IPS-20b (cell line): ENCODE data around the gene VAV3.

Experiments
- H3K27ac ChIP-seq: one replicate; pipeline ENCODE4 v1.5.1; 2013; ENCODE audit warnings: low read length
- H3K27me3 ChIP-seq: 2 replicates; pipeline ENCODE4 v1.6.1; 2013; ENCODE audit warnings: mild to moderate bottlenecking, low read length, inconsistent platforms; ENCODE audit not compliant: insufficient read depth
- H3K36me3 ChIP-seq: 2 replicates; pipeline ENCODE4 v1.6.1; 2013; ENCODE audit warnings: low read depth, mild to moderate bottlenecking, inconsistent platforms, low read length, moderate library complexity; ENCODE audit not compliant: insufficient read depth
- H3K4me1 ChIP-seq: 2 replicates; pipeline ENCODE4 v1.6.1; 2013; ENCODE audit warnings: mild to moderate bottlenecking, control low read depth, inconsistent platforms, low read length, moderate library complexity; ENCODE audit not compliant: insufficient read depth
- H3K4me3 ChIP-seq: 2 replicates; pipeline ENCODE4 v1.5.1; 2013; ENCODE audit warnings: mild to moderate bottlenecking, low read length, inconsistent platforms
- H3K9ac ChIP-seq: 2 replicates; pipeline ENCODE4 v1.6.1; 2013; ENCODE audit warnings: low read depth, mild to moderate bottlenecking, inconsistent platforms, low read length, moderate library complexity
- H3K9me3 ChIP-seq: 2 replicates; pipeline ENCODE4 v1.6.1; 2013; ENCODE audit warnings: mild to moderate bottlenecking, low read depth, low read length, inconsistent platforms; ENCODE audit not compliant: insufficient read depth

Gene VAV3

DNA sequence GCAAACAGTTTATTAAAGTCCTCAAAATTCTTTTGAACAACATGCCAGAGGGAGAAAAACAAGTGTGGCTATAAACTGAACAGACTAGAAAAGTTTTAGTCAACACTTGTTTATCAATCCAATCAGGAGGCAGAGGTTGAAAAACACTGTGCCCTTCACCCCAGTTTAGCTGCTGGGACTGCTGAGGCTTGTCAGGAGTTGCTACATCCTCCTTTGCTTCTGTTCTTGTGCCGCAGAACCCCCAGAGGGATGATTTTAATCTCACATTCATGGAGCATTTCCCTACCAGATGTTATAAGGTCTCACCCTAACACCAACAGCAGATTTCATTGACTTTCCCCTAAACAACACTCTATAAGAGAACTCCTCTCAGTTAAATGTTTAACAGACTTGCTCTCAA, 321.2 kb downstream of the VAV3 start:
- Histone ChIP-seq H3K27me3 (no peaks in the 10 kb centered on the region), H3K9me3 (no peaks in the 10 kb centered on the region), H3K36me3 (no peaks in the 10 kb centered on the region), H3K4me3 (no peak overlapping the region), H3K27ac (no peak overlapping the region), H3K9ac (no peak overlapping the region), H3K4me1 (no peaks in the 10 kb centered on the region)

DNA sequence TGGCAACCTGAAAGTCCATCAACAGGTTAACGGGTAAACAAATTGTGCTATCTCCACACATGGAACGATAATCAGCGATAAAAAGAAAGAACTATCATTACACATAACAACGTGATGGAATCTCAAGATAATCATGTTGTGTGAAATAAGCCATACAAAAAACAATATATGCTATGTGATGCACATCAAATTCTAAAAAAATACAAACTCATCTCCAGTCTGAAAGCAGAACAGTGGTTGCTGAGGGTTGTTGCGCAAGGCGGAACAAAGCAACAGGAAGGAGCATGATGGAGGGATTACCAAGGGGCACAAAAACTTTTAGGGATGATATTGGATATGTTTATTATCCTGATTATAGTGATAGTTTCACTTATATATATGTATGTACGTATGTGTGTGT, 324.8 kb downstream of the VAV3 start:
- no peaks in the 10 kb centered on the region for H3K27me3 ChIP-seq
- no peaks in the 10 kb centered on the region for H3K4me1 ChIP-seq
- H3K27ac ChIP-seq = no peak overlapping the region
- no peak overlapping the region for H3K9ac ChIP-seq
- no peak overlapping the region for H3K4me3 ChIP-seq
- H3K36me3 ChIP-seq = no peaks in the 10 kb centered on the region
- no peaks in the 10 kb centered on the region for H3K9me3 ChIP-seq

DNA sequence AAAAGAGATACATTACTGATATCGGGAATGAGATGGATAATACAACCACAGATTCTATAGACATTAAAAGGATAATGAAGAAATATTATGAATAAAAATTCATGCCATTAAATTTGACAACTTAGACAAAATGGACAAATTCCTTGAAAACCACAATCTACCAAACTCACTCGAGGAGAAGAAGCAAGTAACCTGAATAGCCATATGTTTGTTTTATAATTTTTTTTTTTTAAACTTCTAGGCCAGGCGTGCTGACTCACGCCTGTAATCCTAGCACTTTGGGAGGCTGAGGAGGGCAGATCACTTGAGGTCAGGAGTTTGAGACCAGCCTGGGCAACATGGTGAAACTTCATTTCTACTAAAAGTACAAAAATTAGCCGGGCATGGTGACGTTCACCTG, 327.9 kb downstream of the VAV3 start:
- H3K36me3 ChIP-seq = no peaks in the 10 kb centered on the region
- H3K27me3 ChIP-seq = no peaks in the 10 kb centered on the region
- H3K4me3 ChIP-seq = no peak overlapping the region

DNA sequence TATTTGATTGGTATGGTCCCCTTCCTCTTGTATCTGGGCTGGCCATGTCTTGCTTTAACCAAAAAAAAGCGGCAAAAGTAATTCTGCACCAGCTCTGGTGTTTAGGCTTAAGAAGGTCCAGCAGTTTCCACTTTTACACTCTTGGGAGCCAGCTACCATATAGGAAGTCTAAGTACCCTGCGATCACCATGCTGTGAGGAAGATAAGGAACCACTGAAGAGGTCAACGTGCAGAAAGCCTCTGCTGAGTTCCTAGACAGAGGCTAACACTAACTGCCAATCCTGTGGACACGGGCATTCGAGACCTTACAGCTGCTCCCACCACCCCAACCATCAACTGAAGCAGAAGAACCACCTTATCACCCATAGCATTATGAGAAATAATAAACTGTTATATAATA, 331.4 kb downstream of the VAV3 start:
- no peaks in the 10 kb centered on the region for H3K9me3 ChIP-seq
- H3K36me3 ChIP-seq = no peaks in the 10 kb centered on the region
- no peaks in the 10 kb centered on the region for H3K27me3 ChIP-seq
- H3K4me1 ChIP-seq = no peaks in the 10 kb centered on the region
- no peak overlapping the region for H3K27ac ChIP-seq
- H3K9ac ChIP-seq = no peak overlapping the region
- H3K4me3 ChIP-seq = no peak overlapping the region

More for the DNA sequence above, 327.9 kb downstream of the VAV3 start:
- H3K27ac ChIP-seq = no peak overlapping the region
- H3K9me3 ChIP-seq = no peaks in the 10 kb centered on the region
- no peak overlapping the region for H3K9ac ChIP-seq
- H3K4me1 ChIP-seq = no peaks in the 10 kb centered on the region

DNA sequence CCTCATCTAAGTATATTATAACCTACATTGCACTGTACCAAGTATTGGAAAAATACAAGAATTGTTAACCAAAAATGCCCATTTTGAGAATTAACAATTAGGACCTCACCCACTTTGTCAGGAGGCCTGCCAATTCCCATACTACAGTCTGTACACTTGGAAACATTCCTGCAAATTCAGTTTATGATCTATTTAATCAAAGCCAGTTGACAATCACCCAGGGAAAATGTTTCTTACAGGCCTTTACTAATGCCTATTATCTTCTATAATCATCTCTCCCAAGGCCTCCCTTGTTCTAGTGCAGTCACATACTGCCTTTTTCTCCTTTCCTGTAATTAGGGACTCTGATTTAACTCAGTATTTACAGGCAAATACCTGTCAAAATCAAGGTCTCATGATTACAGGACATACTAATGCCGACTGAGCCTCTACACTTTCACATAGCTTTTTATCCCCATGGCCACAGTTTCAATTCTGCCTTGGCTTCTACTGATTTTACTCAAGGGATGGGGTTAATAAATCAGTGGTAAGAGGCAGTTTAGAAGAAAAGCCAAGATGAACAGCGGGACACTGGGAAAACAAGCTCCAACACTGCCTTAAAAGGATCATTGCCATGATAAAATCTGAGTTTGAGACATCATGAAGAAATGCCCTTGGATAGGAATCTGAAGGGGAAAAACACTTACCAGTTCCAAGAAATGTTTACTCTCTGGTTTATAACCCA, 338.7 kb downstream of the VAV3 start:
- no peak overlapping the region for H3K27ac ChIP-seq
- H3K36me3 ChIP-seq = no peaks in the 10 kb centered on the region
- no peaks in the 10 kb centered on the region for H3K27me3 ChIP-seq
- no peaks in the 10 kb centered on the region for H3K9me3 ChIP-seq
- H3K4me1 ChIP-seq = no peaks in the 10 kb centered on the region
- H3K9ac ChIP-seq = no peak overlapping the region
- no peak overlapping the region for H3K4me3 ChIP-seq

DNA sequence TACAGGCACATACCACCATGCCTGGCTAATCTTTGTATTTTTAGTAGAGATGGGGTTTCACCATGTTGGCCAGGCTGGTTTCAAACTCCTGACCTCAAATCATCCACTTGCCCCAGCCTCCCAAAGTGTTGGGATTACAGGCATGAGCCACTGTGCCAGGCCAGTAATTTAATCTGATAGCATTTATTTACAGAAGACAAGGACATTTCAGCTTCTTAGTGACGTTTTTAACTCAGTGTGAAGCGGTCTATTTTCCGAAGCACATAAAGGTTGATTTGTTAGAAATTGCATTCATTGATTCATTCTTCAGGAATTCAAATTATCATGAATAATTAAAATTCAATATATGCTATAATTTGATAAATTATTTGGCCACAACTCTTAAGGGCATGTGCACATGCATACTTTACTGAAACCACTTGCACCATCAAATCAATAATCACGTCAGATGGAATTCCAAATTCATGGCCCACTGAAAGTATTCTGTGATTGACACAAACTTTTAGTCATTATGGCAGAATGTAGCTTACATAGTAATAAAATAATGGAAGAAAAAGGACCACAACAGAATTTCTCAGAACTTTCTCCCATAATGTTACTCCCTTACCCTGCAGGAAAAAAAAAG, 339.5 kb downstream of the VAV3 start:
- H3K27ac ChIP-seq = no peak overlapping the region
- no peaks in the 10 kb centered on the region for H3K36me3 ChIP-seq
- no peak overlapping the region for H3K4me3 ChIP-seq
- H3K9ac ChIP-seq = no peak overlapping the region
- no peaks in the 10 kb centered on the region for H3K4me1 ChIP-seq
- no peaks in the 10 kb centered on the region for H3K9me3 ChIP-seq
- H3K27me3 ChIP-seq = no peaks in the 10 kb centered on the region

DNA sequence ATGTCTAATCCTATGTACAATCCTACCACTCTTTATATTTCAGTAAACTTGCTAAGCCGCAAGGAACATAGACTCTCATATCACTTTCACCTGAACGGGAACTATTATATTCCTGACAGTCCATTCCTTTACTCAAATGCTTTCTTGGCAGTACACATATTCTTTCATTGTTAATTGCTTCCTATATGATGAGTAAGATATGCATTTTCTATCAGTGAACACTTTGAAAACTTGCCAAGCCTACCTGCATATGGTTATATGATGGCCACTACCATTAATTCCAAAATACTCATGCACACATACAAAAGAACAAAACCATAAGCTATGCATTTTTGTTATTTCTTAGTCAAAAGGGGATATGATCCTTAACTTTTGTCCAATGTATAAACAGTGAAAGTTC, 341.5 kb downstream of the VAV3 start:
- Histone ChIP-seq H3K27me3 (no peaks in the 10 kb centered on the region), H3K27ac (no peak overlapping the region), H3K9ac (no peak overlapping the region), H3K4me1 (no peaks in the 10 kb centered on the region), H3K4me3 (no peak overlapping the region), H3K36me3 (no peaks in the 10 kb centered on the region), H3K9me3 (no peaks in the 10 kb centered on the region)

DNA sequence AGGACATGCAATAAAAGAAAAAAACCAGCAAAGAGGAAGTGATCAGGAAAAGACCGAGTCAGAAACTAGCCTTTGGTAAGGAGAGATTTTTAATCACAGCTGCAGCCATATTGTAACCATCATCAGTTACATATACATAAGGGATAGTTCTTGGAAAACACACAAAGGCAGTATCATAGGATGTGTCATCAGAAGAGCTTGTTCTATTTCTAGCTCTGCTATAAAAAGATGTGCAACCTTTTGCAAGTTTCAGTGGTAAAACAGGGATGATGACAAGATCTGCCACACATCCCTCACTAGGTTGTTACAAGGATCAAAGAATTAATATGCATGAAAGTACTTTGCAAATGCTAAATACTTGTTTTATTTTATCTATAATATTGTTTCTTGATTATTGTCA, 342.0 kb downstream of the VAV3 start:
- Histone ChIP-seq H3K4me3 (no peak overlapping the region), H3K27me3 (no peaks in the 10 kb centered on the region), H3K4me1 (no peaks in the 10 kb centered on the region), H3K36me3 (no peaks in the 10 kb centered on the region), H3K9me3 (no peaks in the 10 kb centered on the region), H3K9ac (no peak overlapping the region), H3K27ac (no peak overlapping the region)

DNA sequence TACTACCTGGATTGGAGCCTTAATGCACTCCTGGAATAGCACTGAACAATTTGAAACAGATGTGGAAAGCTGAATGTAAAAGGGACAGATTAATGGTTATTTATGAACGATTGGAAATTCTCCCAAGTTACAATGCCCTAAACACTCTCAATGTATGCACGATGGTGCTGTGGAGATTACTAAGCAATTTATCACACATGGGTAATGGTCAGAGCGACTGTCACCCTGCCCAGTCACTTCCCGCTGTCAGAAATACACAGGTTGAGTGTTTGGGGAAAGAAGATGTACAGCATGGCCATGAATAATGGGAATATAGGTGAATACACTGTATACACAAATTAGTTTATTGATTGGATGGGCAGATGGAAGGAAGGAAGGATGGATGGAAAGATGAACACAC, 342.4 kb downstream of the VAV3 start:
- H3K27me3 ChIP-seq = no peaks in the 10 kb centered on the region
- no peaks in the 10 kb centered on the region for H3K9me3 ChIP-seq
- H3K9ac ChIP-seq = no peak overlapping the region
- no peak overlapping the region for H3K4me3 ChIP-seq
- H3K36me3 ChIP-seq = no peaks in the 10 kb centered on the region
- H3K27ac ChIP-seq = no peak overlapping the region
- H3K4me1 ChIP-seq = no peaks in the 10 kb centered on the region

DNA sequence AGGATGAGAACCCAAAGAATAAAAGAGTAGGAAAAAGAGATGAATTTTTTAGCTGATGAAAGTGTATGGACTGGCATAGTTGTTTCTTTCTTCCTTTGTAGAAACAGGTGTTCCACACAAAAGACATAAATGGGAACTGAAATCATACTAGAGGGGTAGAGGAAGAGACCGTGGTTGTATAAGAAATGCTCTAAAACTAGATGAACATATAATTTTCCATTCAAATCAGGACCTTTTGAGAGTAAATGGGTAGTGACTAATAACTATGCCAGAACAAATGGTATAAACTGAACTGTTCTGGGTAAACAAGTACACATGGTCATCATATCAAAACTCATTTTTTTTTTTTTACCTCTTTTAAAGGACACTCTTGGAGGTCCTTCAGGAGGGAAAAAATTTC, 344.2 kb downstream of the VAV3 start:
- Histone ChIP-seq H3K4me1 (no peaks in the 10 kb centered on the region), H3K27me3 (no peaks in the 10 kb centered on the region), H3K9ac (no peak overlapping the region), H3K36me3 (no peaks in the 10 kb centered on the region), H3K4me3 (no peak overlapping the region), H3K9me3 (no peaks in the 10 kb centered on the region), H3K27ac (no peak overlapping the region)

DNA sequence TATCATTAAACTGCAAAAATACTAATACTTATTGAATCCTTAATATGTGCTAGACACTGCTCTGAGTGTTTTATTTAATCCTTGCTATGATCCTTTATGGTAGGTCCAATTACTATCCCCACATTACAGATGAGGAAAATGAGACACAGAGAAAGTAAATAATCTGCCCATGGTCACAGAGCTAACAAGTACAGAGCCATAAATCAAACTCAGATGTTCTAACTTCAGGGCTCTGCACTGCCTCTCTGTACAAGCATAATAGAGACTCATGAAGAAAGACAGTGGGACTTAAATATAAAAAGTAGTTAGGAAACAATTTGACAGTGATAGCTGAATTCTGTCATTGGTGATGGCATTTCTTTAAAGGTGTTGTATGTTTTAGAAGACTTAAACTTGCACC, 346.4 kb downstream of the VAV3 start:
- Histone ChIP-seq H3K9ac (no peak overlapping the region), H3K4me1 (no peaks in the 10 kb centered on the region), H3K27me3 (no peaks in the 10 kb centered on the region), H3K9me3 (no peaks in the 10 kb centered on the region), H3K4me3 (no peak overlapping the region), H3K36me3 (no peaks in the 10 kb centered on the region), H3K27ac (no peak overlapping the region)

DNA sequence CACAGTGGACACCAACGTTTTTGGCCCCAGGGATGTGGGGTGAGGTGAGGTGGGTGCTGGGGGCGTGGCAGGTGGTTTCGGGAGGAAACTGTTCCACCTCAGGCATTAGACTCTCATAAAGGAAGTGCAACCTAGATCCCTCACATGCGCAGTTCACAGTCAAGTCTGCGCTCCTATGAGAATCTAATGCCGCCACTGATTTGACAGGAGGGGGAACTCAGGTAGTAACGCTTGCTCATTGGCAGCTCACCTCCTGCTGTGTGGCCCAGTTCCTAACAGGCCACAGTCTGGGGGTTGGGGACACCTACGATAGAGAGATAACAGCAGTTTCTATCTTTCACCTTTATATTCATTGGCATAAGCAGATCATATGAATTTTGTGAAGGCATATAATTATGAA, 347.1 kb downstream of the VAV3 start:
- H3K27ac ChIP-seq = no peak overlapping the region
- H3K27me3 ChIP-seq = no peaks in the 10 kb centered on the region
- no peaks in the 10 kb centered on the region for H3K36me3 ChIP-seq
- H3K4me1 ChIP-seq = no peaks in the 10 kb centered on the region
- H3K9ac ChIP-seq = no peak overlapping the region
- H3K4me3 ChIP-seq = no peak overlapping the region
- H3K9me3 ChIP-seq = no peaks in the 10 kb centered on the region
